GM12878 (cell line): ENCODE results near the gene SDCCAG8.

ENCODE experiments used
- ASH2L ChIP-seq: fragments of 300-600, 200-600 bp; sonication (generic); IDR thresholded peaks from 2 replicates; pipeline ENCODE4 v1.6.1; 2017; ENCODE audit warnings: low read depth, mild to moderate bottlenecking, borderline replicate concordance
- EZH2 ChIP-seq: IDR thresholded peaks from 2 replicates; pipeline ENCODE4 v1.6.1; 2012; ENCODE audit warnings: low read depth, mild to moderate bottlenecking, control low read depth, inconsistent platforms, low read length, borderline replicate concordance; ENCODE audit not compliant: control insufficient read depth
- HDAC6 ChIP-seq: fragments of 200-600 bp; sonication (generic); IDR thresholded peaks from one replicate; pipeline ENCODE4 v1.8.0; 2017; ENCODE audit warnings: antibody characterized with exemption; ENCODE audit not compliant: unreplicated experiment
- POLR2AphosphoS5 ChIP-seq: IDR thresholded peaks from 2 replicates; pipeline ENCODE4 v1.6.1; 2011; ENCODE audit warnings: mild to moderate bottlenecking, low read length, inconsistent platforms
- SP1 ChIP-seq: IDR thresholded peaks from one replicate; pipeline ENCODE4 v1.6.1; 2011; ENCODE audit warnings: low read depth, low read length
- TF ChIP-seq, protein P1 (sequence below): fragments of 450-650 bp; IDR thresholded peaks from 2 replicates; pipeline ENCODE4 v1.6.1; 2018; ENCODE audit warnings: borderline replicate concordance, mild to moderate bottlenecking; ENCODE audit not compliant: partially characterized antibody

DNA sequence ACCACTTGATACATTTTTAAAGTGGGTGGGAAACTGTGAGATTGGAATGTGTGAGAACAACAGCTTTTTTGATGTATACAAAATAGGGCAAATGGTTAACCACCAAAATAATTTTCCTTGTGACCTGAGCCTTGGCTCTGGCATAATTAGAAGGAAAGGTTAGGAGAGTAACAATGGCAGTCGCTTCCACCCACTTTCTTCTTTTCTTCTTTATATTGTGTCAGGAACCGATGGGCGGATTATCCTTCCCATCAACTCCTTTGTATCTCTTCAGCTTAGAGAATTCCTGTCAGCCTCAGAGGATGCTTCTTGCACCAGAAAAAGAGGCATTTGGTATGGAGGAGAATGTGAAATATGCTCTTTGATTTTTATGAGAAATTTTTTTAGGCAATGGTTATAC lies 90.6 kb downstream of the SDCCAG8 start:
- TF ChIP-seq EZH2 (no peak), HDAC6 (no peak), ASH2L (no peak), POLR2AphosphoS5 (no peak), SP1 (no peak)
- TF ChIP-seq, protein P1, sequence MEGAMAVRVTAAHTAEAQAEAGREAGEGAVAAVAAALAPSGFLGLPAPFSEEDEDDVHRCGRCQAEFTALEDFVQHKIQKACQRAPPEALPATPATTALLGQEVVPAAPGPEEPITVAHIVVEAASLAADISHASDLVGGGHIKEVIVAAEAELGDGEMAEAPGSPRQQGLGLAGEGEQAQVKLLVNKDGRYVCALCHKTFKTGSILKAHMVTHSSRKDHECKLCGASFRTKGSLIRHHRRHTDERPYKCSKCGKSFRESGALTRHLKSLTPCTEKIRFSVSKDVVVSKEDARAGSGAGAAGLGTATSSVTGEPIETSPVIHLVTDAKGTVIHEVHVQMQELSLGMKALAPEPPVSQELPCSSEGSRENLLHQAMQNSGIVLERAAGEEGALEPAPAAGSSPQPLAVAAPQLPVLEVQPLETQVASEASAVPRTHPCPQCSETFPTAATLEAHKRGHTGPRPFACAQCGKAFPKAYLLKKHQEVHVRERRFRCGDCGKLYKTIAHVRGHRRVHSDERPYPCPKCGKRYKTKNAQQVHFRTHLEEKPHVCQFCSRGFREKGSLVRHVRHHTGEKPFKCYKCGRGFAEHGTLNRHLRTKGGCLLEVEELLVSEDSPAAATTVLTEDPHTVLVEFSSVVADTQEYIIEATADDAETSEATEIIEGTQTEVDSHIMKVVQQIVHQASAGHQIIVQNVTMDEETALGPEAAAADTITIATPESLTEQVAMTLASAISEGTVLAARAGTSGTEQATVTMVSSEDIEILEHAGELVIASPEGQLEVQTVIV: no peak
